ENCODE measurements around the gene ERLIN1.

ERLIN1 gene

DNA sequence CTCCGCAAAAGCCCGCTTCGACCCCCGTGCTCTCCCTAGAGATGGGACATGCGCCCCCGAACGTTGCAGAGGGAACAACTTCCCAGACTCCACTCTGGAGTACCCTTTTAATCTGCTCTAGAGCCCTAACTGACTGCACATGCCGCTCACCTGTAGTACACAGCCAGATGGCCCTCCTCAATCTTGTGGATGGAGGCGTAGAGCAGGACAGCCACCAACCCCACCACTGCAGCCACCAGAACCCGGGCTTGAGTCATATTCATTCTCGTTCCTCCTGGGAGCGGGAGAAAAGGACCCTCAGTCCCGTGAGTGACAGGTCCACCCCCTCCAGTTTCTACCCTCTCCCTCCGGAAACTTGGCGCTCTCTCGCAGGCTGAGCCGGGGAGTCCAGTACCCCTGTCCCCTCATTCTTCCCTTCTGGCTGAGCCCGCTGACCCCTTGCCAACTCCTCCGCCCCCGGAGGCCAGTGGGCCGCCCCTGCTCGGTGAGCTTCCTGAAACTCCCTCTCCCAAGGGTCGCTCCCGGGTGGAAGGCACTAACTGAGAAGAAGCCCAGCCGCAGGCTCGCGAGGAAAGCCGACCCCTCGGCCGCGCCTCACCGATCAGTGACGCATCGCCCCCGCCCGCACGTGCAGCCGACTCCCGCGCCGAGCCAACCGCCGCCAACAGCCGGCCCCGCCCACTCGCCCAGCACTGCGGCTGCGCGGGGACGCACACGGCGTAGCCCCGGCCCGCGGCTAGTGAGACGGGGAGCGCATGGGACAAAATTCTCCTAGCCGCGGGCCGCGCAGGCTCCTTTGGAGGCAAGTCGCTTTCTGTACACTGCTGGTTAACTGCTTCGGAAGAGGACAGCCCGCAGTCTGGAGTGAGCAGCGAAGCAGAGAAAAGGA lies at the start of gene ERLIN1:
TSS of gene ERLIN1 (minus strand) at position 666 of the 889 bp plus-strand sequence. CDS start at position 263, 403 bp downstream.
- FAIRE-seq (peak; percentile 95), DNase-seq (ENCODE audit: low spot score) (peak; percentile 98)

DNA sequence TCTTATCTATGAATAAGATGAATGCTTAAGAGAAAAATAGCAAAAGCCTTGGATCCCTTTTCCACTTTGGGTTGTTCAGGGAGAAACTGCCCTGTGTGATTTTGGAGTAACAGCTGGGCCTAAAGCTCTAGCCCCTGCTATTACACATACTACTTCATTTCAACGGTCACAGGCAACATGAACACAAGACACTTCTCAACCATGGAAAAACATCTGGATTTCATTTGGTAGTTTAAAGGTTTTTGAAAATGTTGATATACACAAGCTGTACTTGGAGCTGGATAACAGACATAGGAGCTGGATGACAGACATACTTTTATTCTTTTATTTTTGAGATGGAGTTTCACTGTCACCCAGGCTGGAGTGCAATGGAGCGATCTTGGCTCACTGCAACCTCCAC lies 46.3 kb upstream of the ERLIN1 start:
- no peak for FAIRE-seq

DNA sequence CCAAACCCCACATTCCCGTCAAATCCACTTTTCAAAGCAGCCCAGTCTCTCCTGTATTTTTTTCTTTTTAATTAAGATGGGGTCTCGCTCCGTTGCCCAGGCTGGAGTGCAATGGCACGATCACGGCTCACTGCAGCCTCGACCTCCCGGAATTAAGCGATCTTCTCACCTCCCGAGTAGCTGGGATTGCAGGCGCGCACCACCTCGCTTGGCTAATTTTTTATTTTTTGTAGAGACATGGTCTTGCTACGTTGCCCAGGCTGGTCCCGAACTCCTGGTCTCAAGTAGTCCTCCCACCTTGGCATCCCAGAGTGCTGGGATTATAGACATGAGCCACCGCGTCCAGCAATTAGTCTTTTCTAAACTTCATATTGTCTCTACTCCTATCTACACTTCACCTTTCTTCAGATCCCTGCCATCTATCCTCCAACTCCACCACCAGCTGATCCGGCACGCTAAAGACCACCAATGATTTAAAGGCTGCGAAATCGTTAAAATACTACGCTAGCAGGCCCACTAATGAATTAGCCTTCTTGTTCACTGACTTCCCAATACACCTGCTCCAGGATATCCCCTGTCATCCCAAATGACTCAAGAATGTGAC lies 44.1 kb upstream of the ERLIN1 start:
- DNase-seq (ENCODE audit: low spot score): no peak
- no peak for FAIRE-seq

More for the DNA sequence above, 46.3 kb upstream of the ERLIN1 start:
- no peak for DNase-seq (ENCODE audit: low spot score)

DNA sequence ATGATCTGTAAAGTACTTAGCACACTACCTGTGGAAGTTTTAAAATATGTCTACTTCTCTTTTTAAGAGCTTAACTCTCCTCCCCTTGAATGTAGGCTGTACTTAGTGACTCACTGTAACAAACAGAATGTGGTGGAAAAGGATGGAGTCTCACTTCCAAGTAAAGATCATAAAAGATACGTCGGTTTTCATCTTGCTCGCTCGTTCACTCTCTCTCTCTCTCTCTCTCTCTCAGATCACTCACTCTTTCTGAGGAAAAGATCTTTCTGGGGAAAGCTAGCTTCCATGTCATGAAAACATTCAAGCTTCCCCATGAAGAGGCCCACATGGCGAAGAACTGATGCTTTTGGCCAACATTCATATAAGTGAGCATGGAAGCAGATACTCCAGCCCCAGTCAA lies 38.0 kb upstream of the ERLIN1 start:
- FAIRE-seq: no peak
- DNase-seq (ENCODE audit: low spot score): no peak

DNA sequence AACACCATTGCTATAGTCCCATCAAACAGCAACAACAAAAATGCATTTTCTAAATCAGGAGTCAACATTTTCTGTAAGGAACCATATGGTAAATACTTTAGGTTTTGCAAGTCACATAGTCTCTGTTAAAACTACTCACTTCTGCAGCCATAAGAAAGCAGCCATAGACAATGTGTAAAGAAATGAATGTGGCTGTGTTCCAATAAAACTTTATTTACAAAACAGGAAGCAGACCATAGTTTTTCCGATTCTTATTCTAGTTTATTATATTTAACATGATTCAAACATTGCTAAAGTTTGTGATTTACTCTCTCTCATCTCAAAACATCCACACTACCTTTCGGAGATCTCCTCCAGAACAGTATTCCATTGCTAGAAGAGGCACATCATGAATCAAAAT lies 36.7 kb upstream of the ERLIN1 start:
- no peak for FAIRE-seq
- no peak for DNase-seq (ENCODE audit: low spot score)

DNA sequence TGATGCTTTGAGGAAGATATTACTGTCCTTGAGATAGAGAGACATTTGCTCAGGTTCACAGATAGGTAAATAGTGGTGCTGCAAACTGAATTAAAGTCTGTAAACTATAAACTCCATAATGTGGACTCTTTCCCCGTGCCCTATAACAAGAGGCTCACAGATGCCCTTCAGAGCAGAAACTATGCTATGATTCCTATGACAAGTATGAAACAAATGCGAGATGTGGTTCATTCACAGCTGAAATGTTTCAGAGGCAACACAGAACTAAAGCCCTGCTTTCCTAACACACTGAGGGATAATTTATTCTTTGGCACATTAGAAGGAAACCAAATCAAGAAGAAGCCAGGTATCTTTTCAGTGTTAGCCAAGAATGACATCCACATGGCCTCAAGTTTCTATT lies 30.2 kb upstream of the ERLIN1 start:
- DNase-seq (ENCODE audit: low spot score) (no peak), FAIRE-seq (no peak)

DNA sequence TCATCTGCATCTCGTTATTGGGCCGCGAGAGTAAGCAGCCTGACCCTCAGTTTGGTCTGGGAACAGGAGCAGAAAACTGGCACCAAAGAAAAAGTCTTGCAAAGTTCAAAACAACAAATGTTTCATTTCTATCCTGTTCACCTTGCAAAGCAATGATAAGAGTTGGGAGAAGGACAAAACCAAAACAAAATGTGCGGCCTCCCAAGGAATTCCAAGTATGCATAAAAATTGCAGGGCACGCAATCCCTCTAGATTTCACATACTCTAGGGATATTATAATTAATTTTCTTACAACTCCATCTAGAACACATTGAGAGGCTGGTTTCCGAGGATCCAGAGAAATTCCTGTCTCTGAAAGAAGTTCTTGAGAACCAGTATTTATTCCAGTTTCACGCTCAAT lies 23.5 kb upstream of the ERLIN1 start:
- DNase-seq (ENCODE audit: low spot score): no peak
- no peak for FAIRE-seq

DNA sequence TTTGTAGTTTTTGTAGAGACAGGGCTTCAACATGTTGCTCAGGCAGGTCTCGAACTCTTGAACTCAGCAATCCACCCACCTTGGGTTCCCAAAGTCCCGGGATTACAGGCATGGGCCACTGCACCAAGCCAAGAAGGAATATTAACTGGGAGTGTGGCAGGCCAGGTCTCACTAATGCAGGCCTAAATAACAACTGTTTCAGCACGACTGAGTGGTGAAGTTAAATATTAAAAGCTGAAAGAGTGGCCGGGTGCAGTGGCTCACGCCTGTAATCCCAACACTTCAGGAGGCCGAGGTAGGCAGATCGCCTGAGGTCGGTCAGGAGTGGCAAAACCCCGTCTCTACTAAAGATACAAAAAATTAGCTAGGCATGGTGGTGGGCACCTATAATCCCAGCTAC lies 22.4 kb upstream of the ERLIN1 start:
- no peak for FAIRE-seq
- DNase-seq (ENCODE audit: low spot score): no peak

DNA sequence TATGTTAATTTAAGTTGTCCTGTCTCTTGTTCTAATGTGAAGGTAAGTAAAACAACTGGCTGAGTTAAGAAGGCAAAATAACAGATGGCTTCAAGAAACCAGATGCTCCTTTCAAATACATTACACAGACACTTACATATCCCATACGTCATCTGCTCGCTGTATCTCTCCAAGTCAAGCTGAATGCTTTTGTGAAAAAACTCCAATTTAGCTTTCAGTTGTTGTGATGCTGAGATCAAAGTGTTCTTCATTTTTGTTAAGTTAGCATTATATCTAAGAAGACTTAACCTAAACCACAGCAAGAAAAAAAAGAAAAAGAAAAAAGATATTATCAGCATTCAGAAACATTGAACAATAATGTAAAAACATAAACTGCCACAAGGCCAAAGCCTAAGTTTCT lies 18.5 kb upstream of the ERLIN1 start:
- DNase-seq (ENCODE audit: low spot score): no peak
- FAIRE-seq: no peak

DNA sequence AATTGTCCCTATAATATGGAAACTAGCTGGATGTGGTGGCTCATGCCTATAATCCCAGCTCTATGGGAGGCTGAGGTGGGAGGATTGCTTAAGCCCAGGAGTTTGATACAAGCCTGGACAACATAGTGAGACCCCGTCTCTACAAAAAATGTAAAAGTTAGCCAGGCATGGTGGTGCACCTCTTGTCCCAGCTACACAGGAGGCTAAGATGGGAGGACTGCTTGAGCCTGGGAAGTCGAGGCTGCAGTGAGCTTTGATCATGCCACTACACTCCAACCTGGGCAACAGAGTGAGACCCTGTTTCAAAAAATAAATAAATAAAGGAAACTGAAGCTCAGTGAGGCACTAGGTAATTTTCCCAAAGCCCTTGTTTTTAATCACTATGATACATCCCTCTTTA lies 15.7 kb upstream of the ERLIN1 start:
- no peak for DNase-seq (ENCODE audit: low spot score)
- no peak for FAIRE-seq

DNA sequence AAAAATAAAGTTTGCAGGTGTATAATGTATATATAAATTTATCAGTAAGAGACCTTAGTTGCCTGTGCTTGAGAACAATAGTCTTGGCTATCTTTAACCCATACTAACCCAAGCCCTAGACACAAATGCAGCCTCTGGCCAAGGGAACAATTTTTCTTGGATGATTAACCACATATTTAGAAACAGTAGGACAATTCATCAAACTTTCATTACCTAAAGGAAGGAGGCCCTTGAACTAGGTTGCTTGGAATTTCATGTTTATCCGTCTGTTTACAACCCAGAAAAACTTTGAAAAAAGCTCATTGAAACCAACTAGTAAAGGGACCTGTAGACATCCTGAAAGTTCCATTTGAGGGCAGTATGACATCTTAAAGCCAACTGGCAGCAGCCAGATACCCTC lies 8.9 kb upstream of the ERLIN1 start:
- no peak for DNase-seq (ENCODE audit: low spot score)
- FAIRE-seq: no peak

DNA sequence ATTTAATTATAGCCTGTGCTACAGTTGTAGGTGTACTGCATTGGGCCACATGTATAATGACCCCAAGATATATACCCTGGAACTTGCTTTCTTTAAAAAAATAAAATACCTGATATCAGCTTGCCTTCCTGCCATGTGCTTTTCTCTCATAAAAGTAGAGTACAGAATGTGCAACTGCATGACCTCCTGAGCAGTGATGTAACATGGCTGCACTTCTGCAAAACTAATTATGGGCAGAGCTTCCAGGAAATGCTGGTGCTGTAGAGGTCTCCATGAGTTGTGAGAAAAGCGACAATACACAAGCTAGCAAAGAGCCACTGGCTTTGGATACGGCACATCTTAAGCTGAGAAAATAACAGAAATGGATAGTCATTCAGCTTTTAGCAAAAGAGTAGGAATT lies 6.5 kb upstream of the ERLIN1 start:
- no peak for FAIRE-seq
- DNase-seq (ENCODE audit: low spot score): no peak

DNA sequence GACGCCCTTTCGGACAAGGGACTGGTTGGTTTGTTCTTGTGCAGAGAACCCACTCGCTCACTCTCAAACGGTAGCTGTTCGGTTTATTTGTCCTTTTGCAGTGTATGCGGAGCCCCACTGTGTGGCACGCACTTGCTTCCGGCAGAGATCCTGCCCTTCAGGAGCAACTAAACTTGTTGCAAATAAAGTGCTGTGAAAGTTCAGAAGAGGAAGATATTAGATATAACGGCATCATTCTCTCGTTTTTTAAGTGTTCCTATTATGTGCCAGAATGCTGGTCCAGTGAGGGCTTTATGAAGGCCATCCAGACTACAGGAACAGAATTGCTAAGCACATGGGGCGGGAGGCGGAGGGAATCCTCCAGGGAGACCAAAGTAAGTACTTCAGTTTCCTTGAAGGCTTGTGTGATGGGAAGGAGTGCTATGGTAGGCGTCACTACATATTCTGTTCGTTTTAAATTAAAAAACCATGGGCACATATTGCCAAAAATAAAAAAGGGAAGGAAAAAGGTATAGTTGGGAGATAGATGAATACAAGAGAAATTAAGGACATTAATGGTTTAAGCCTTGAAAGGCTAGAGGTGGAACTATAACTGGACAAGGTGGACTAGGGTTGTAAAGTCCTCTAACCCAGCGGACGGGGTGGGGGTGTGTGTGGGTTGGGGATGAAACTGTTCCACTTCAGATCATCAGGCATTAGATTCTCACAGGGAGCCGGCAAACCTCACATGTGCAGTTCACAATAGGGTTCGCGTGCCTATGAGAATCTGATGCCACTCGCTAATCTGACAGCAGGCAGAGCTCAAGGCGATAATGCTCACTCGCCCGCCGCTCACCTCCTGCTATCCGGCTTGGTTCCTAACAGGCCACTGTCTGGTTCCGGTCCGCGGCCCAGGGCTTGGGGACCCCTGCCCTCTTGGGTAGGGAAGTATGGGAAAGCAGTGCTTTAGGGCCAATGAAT lies 704 bp upstream of the ERLIN1 start:
- DNase-seq (ENCODE audit: low spot score): no peak
- no peak for FAIRE-seq

DNA sequence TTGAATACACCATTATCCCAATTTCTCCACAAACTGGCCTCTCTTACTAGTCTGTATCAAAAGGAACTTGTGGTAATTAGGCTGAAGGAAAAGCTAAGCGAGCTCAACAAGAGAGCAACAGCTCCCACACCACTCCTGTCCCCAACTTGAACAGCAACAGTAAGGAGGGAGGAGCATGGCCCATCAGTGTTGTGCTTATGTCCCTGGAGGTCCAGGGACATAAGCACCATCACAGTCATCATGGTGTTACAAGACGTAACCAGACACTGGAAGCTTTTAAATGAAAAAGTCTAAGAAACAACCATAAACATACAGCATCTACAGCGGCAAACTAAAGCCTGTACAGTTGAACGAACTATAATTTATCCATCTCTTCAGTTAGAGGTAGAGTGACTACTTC lies 989 bp downstream of the ERLIN1 start:
- FAIRE-seq (no peak), DNase-seq (ENCODE audit: low spot score) (peak; percentile 20)

DNA sequence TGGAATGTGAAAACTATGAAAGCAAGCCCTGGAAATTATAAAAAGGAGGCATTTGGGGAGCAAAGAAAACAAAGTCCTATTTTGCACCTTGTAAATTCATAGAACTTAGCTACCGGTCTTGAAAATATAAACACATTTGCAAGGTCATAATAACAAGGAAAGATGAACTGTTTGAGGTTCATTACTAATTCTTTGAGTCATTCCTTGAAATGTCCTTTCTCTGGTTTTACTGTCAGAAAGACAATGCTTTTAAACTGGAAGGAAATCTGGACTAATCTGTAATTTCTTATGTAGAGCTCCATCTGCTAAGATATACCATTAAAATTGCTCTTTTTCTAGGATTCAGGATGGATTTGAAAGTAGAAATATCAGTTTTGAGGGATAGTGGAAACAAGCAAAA lies 1.4 kb downstream of the ERLIN1 start:
- FAIRE-seq (no peak), DNase-seq (ENCODE audit: low spot score) (no peak)

DNA sequence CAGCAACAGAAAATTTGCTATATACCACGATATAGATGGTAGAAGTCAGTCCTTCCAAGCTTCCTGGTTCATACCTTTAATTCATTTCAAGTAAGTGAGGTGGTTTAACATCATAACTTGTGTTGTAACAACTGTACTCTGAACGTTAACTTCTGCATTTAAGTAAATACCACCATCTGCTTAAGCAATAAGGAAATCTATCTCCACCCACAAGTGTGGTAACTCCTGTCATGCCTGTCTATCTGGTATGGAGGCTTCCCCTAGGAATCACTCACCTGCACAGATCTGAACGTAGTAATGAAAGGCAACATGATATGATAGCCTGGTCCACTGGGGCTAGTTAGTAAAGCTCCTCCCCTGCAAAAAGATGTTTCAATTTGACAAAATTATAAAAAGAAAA lies 2.3 kb downstream of the ERLIN1 start:
- FAIRE-seq: peak; percentile 35
- DNase-seq (ENCODE audit: low spot score): no peak

DNA sequence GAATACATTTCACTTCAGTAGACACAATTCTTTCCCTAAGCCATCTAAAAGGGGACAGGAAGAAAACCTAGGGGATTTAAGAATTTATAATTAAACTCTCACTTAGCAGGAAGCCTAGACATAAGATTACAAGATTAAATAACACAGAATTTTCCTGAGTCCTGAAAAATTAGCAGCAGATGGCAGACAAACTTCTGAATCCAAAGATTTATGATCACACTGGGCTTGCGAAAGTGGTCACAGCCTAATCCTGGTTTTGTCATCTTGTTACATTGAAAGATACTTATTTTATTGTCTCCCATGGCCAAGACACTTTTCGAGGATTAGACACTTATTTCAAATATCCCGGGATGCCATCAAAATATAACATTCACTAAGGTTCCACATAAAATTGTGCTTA lies 2.9 kb downstream of the ERLIN1 start:
- no peak for DNase-seq (ENCODE audit: low spot score)
- FAIRE-seq: no peak

DNA sequence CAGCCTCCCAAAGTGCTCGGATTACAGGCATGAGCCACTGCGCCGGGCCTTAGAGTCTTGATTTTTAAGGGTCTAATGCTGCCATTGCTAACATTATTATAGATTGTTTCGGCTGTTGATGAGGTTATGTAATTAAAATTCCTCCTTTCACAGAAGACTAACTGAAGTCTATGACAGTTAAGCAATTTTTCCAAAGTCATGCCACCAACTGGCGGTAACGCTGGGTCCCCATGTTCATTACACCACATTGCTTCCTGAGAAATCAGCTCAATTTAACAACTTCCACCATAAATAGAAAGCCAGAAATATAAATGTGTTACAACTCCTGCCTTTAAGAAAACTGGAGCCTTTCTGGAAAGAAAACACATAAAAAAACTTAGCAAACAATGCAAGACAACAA lies 3.5 kb downstream of the ERLIN1 start:
- no peak for FAIRE-seq
- DNase-seq (ENCODE audit: low spot score): no peak

DNA sequence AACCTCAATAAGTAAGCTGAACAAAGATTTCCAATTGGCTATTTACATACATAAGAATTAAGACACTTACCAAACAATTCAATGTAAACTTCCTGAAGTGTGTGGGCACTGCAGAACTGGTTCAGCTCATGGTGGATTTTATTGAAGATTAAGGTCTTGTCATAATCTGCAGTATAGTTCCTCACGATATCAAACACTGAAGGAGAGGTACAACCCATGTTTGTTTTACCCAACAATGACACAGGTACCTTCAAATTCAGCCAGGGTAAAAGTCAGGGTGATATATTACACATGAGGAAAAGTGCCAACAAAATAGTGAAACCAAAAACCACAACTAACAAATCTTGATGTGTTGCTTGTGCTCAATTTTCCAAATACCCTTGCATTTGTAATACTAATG lies 10.0 kb downstream of the ERLIN1 start:
- DNase-seq (ENCODE audit: low spot score) (no peak), FAIRE-seq (no peak)

DNA sequence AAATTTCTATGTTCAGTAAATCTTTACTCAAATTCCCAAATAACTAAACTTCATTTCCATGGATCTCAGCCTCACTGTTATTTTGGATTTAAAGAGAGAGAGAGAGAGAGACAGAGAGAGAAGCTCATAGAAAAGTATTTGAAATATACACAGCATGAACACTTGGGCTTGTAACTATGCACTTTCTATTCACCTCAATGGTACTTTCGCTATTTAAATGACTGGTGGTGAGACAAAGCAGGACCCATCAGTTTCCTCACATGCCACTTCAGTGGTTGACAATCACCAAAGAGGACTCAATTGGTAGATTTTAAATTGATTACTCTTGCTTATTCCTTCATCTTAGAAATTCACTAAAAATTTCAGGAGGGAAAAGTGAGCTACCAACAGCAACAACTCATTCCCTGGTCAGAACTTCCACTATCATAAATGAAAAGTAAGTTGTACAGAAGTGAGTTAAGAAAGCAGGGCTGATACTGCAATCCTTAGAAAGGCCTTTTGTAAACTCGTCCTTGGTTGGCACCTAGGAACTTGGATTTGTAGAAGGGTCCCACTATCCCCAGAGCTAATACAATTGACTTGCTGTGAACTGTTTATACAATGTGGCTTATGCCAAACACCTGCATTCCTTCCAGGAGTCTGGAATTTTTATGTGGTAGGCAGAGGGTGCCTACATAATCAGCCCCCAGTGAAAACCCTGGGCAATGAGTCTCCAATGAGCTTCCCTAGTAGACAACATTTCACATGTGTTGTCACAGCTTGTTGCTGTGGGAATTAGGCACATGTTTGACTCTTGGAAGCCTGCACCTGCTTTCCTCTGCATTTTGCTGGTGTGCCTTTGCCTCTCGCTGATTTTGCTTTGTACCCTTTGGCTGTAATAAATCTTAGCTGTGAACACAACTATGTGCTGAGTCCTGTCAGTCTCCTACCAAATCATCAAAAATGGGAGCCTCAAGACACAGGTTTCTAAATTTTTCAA lies 10.8 kb downstream of the ERLIN1 start:
- FAIRE-seq (no peak), DNase-seq (ENCODE audit: low spot score) (no peak)

DNA sequence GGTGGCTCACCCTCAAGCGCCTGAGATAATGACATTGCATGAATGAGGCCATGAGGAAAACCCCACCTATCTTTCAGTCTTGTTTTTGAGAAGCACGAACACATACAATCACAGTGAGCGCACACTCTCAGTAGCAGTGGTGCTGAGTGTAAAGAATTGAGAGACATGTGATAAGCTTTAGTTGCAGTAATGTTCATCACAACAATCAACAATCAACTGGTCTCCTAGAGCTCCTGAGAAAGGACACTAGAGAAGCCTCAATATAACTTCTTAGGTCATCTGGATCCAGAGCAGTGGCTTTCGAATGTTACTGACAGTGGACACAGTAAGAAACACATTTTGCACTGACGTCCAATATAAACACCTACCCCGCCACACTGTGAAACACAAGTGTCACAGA lies 12.8 kb downstream of the ERLIN1 start:
- DNase-seq (ENCODE audit: low spot score): no peak
- FAIRE-seq: no peak
